Activated naive CD8-positive, alpha-beta T cell (primary cell): ENCODE measurements around the gene MT1F.
A peak's percentile ranks its signal among the peaks of the same experiment; 100 is the strongest.

Source experiments
- H3K27ac Mint-ChIP-seq: one replicate; pipeline ENCODE4 v1.8.0; 2021; ENCODE audit warnings: mixed read lengths
- H3K27me3 Mint-ChIP-seq: one replicate; pipeline ENCODE4 v1.8.0; 2021; ENCODE audit warnings: mixed read lengths
- H3K36me3 Mint-ChIP-seq: one replicate; pipeline ENCODE4 v1.8.0; 2021; ENCODE audit warnings: mixed read lengths
- H3K4me1 Mint-ChIP-seq: one replicate; pipeline ENCODE4 v1.8.0; 2021; ENCODE audit warnings: low read depth, mixed read lengths
- H3K4me3 Mint-ChIP-seq: one replicate; pipeline ENCODE4 v1.8.0; 2021; ENCODE audit warnings: mild to moderate bottlenecking, mixed read lengths
- H3K9me3 Mint-ChIP-seq: one replicate; pipeline ENCODE4 v1.8.0; 2021; ENCODE audit warnings: low read depth, mixed read lengths

MT1F gene

DNA sequence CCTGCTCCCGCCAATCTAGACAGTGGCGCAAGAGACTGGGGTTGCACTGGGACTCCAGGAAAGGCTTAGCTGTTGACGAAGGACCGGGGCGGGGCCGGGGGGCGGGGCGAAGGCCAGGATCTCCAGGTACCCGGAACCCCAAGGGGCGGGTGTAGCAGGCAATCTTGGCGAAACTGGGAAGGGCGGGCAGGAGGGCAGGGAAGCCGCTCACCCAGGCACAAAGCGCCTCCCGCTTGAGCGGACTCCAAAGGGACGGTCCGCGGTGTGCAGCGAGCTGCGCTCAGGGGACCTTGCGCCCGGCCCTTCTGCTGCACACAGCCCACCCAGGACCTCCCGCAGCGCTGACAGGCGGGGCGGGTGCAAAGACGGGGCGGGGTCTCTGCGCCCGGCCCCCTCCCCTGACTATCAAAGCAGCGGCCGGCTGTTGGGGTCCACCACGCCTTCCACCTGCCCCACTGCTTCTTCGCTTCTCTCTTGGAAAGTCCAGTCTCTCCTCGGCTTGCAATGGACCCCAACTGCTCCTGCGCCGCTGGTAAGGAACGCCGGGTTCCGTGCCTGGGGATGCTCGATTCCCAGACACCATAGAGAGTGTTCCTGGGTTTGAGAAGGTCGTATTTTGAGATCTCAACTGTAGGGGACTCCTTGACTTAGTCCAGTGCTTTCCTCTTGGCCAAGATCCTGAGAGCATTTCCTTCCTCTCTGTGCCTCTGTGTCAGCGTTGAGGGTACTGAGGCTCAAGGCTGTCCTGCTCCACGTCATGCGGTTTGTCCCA, at the start of gene MT1F:
Gene MT1F (plus strand): TSS at position 405 of the 772 bp plus-strand sequence. CDS start 100 bp downstream, at position 505.
- Mint-ChIP-seq H3K4me1 (peaks cover 40% of the 10 kb centered on the region), H3K4me3 (peak within 1 kb of the TSS; percentile 96), H3K36me3 (peaks cover 3% of the 10 kb centered on the region), H3K9me3 (no peaks in the 10 kb centered on the region), H3K27ac (peak within 1 kb of the TSS; percentile 86), H3K27me3 (no peaks in the 10 kb centered on the region)

- Mint-ChIP-seq H3K27me3 (no peaks in the 10 kb centered on the region), H3K36me3 (no peaks in the 10 kb centered on the region), H3K4me3 (peak within 1 kb of the TSS; percentile 98), H3K9me3 (no peaks in the 10 kb centered on the region), H3K27ac (peak within 1 kb of the TSS; percentile 98), H3K4me1 (peaks cover 60% of the 10 kb centered on the region)
Measured at GRCh38 chr16:56608043-56608875, 49.5 kb upstream of the MT1F start, which contains the start of gene MT2A. TSS of gene MT2A (plus strand) at chr16:56608584. CDS start at chr16:56608656, 72 bp downstream.

DNA sequence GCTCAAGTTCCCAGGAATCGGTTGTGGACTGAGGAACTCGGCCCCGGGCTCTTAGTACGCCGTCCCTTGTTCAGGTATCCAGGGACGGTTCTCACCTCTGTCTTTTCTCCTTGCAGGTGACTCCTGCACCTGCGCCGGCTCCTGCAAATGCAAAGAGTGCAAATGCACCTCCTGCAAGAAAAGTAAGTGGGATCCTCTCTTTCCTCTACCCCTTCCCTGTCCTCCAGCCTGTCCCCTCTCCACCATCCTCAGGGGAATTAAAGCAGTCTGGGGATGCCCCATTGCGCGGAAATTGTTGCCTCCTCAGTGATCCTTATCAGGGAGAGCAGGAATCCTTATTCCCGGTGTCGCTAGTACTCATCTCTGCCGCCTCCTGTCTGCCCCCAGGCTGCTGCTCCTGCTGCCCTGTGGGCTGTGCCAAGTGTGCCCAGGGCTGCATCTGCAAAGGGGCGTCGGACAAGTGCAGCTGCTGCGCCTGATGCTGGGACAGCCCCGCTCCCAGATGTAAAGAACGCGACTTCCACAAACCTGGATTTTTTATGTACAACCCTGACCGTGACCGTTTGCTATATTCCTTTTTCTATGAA, 48.8 kb upstream of the MT1F start:
- Mint-ChIP-seq H3K4me1 (peaks cover 67% of the 10 kb centered on the region), H3K9me3 (no peaks in the 10 kb centered on the region), H3K36me3 (no peaks in the 10 kb centered on the region), H3K4me3 (peak overlapping the region; percentile 98), H3K27ac (peak overlapping the region; percentile 98), H3K27me3 (no peaks in the 10 kb centered on the region)

GRCh38 chr16:56609463-56609921, 48.3 kb upstream of the MT1F start:
- no peaks in the 10 kb centered on the region for H3K36me3 Mint-ChIP-seq
- H3K9me3 Mint-ChIP-seq: no peaks in the 10 kb centered on the region
- peaks cover 72% of the 10 kb centered on the region for H3K4me1 Mint-ChIP-seq
- peak overlapping the region; percentile 98 for H3K4me3 Mint-ChIP-seq
- peak overlapping the region; percentile 98 for H3K27ac Mint-ChIP-seq
- H3K27me3 Mint-ChIP-seq: no peaks in the 10 kb centered on the region

- Mint-ChIP-seq H3K9me3 (no peaks in the 10 kb centered on the region), H3K27me3 (no peaks in the 10 kb centered on the region), H3K36me3 (no peaks in the 10 kb centered on the region), H3K27ac (peak overlapping the region; percentile 98), H3K4me1 (peaks cover 76% of the 10 kb centered on the region), H3K4me3 (peak overlapping the region; percentile 98)
Measured at GRCh38 chr16:56610017-56610608, 47.6 kb upstream of the MT1F start.

- Mint-ChIP-seq H3K27ac (peak overlapping the region; percentile 98), H3K4me3 (peak overlapping the region; percentile 98), H3K9me3 (no peaks in the 10 kb centered on the region), H3K27me3 (no peaks in the 10 kb centered on the region), H3K4me1 (peaks cover 75% of the 10 kb centered on the region), H3K36me3 (no peaks in the 10 kb centered on the region)
Measured at GRCh38 chr16:56610609-56611111, 47.1 kb upstream of the MT1F start.

DNA sequence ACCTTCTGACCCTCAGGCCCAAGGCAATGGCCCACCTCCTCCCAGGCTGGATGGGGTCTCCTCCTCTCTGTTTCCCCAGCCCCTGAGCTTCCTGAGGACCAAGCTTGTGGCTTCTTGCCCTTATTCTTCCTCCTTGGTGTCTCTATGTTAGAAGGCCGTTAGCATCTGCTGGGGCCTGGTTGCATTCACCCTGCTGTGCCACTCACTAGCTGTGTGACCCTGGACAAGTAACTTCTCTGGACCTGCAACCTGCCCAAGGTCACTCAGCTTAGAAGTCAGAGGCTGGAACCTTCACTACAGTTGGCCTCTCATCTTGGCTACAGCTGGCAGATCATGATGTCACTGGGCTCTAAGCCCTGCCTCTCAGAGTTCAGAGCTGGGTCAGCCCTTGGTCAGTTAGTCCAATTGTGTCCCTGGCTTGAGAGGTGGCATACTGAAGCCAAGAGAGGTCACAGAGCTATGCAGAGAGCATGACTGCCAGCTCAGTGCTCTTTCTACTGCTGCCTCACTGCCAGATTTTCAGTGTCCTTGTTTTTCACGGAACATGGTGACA, 46.4 kb upstream of the MT1F start:
- H3K4me3 Mint-ChIP-seq: peak overlapping the region; percentile 63
- peak overlapping the region; percentile 98 for H3K27ac Mint-ChIP-seq
- H3K27me3 Mint-ChIP-seq: no peaks in the 10 kb centered on the region
- H3K9me3 Mint-ChIP-seq: no peaks in the 10 kb centered on the region
- peaks cover 68% of the 10 kb centered on the region for H3K4me1 Mint-ChIP-seq
- H3K36me3 Mint-ChIP-seq: no peaks in the 10 kb centered on the region

DNA sequence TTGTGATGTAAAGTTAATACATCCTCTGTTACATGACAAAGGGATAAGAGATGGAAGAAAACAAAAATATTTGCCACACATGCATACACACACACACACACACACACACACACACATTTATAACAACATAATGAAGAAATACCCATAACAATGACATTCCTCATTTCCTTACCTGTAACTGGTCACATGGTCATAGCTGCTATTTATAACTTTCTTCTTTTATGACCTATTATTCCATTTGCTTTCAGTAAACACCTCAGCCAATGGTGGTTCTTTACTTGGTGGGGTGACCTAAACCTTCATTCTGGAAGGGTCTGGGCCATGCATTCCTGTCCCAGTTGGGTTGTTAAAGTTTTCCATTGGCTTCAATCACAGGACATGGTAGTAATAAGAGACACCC, 44.1 kb upstream of the MT1F start:
- Mint-ChIP-seq H3K4me1 (peaks cover 65% of the 10 kb centered on the region), H3K27me3 (no peaks in the 10 kb centered on the region), H3K27ac (peak overlapping the region; percentile 69), H3K9me3 (no peaks in the 10 kb centered on the region), H3K4me3 (peak overlapping the region; percentile 24), H3K36me3 (no peaks in the 10 kb centered on the region)

DNA sequence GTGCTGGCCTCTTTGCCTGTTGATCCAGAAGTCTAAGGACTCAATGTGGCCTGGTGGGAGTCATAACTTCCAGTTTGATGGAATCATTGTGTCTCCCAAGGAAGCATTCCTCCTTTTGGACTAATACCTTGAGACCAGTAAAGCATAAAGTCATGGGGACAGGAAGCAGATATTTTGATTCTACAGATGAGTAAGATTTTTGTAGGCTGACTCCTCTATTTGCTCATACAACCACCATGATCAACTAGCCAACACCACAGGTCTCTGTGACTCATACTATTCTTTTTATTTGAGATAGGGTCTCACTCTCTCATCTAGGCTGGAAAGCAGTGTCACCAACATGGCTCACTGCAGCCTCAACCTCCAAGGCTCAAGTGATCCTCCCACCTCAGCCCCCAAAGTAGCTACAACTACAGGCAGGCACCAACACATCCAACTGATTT, 43.2 kb upstream of the MT1F start:
- Mint-ChIP-seq H3K9me3 (no peaks in the 10 kb centered on the region), H3K4me3 (peak overlapping the region; percentile 24), H3K36me3 (no peaks in the 10 kb centered on the region), H3K27ac (peak overlapping the region; percentile 69), H3K4me1 (peaks cover 61% of the 10 kb centered on the region), H3K27me3 (no peaks in the 10 kb centered on the region)

GRCh38 chr16:56615353-56615752, 42.4 kb upstream of the MT1F start:
- Mint-ChIP-seq H3K36me3 (no peaks in the 10 kb centered on the region), H3K9me3 (no peaks in the 10 kb centered on the region), H3K4me1 (peaks cover 55% of the 10 kb centered on the region)

GRCh38 chr16:56616608-56617211, 41.0 kb upstream of the MT1F start:
- Mint-ChIP-seq H3K27ac (no peak overlapping the region), H3K36me3 (no peaks in the 10 kb centered on the region), H3K9me3 (no peaks in the 10 kb centered on the region), H3K4me1 (peaks cover 42% of the 10 kb centered on the region), H3K4me3 (peak overlapping the region; percentile 68), H3K27me3 (no peaks in the 10 kb centered on the region)

More at GRCh38 chr16:56615353-56615752, 42.4 kb upstream of the MT1F start:
- no peak overlapping the region for H3K4me3 Mint-ChIP-seq
- no peak overlapping the region for H3K27ac Mint-ChIP-seq
- no peaks in the 10 kb centered on the region for H3K27me3 Mint-ChIP-seq

DNA sequence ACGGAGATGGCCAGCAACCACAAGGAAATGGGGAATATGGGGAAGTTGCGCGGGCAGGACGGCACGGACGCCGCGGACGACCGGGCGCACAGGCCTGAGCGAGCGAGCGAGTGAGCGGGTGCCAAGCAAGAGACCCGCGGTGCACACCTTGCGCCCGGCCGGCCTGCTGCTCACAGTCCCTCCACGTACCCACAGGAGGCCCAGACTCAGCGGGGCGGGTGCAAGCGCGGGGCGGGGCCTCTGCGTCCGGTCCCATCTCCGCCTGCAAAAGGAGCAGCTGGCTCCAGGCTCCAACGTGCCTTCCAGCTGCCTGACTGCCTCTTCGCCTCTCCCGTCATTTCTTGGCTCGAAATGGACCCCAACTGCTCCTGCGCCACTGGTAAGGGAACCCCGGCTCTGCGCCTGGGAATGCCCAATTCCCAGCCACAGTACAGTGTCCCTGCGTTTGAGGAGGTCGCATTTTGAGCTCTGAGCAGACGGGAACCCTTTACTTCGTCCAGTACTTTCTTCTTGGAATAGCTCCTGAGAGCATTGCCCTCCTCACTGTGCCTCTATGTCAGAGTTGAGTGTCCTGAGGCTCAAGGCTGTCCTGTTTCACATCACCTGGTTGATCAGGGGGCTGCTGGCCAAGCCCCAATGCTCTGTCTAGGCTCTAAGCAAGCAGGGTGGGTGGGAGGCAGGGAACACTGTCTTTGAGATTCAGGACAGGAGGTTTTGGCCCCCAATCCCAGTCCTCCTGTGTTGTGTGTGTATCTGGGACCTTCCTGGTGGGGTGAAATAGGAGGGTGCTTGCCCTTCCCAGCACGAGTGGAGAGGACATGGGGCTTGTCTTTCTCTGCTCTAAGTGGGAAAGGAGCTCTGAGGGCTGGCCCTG, 40.3 kb upstream of the MT1F start:
- Mint-ChIP-seq H3K27me3 (no peaks in the 10 kb centered on the region), H3K9me3 (no peaks in the 10 kb centered on the region)

GRCh38 chr16:56618138-56618537, 39.6 kb upstream of the MT1F start:
- H3K9me3 Mint-ChIP-seq: no peaks in the 10 kb centered on the region
- peak overlapping the region; percentile 81 for H3K4me3 Mint-ChIP-seq
- H3K27ac Mint-ChIP-seq: no peak overlapping the region

More for the DNA sequence above, 40.3 kb upstream of the MT1F start:
- peaks cover 36% of the 10 kb centered on the region for H3K4me1 Mint-ChIP-seq
- no peak overlapping the region for H3K27ac Mint-ChIP-seq
- H3K36me3 Mint-ChIP-seq: no peaks in the 10 kb centered on the region
- H3K4me3 Mint-ChIP-seq: peak overlapping the region; percentile 81

More at GRCh38 chr16:56618138-56618537, 39.6 kb upstream of the MT1F start:
- Mint-ChIP-seq H3K27me3 (no peaks in the 10 kb centered on the region), H3K4me1 (peaks cover 32% of the 10 kb centered on the region), H3K36me3 (no peaks in the 10 kb centered on the region)
